ENCODE data around the gene DDX17. TPM values are rescaled to one million over a fixed set of nuclear protein-coding genes. Genes with fewer than 3 reads are reported as not detected.

The DDX17 gene
- total RNA-seq, 1 experiment from 2014 or later = 529 TPM

DNA sequence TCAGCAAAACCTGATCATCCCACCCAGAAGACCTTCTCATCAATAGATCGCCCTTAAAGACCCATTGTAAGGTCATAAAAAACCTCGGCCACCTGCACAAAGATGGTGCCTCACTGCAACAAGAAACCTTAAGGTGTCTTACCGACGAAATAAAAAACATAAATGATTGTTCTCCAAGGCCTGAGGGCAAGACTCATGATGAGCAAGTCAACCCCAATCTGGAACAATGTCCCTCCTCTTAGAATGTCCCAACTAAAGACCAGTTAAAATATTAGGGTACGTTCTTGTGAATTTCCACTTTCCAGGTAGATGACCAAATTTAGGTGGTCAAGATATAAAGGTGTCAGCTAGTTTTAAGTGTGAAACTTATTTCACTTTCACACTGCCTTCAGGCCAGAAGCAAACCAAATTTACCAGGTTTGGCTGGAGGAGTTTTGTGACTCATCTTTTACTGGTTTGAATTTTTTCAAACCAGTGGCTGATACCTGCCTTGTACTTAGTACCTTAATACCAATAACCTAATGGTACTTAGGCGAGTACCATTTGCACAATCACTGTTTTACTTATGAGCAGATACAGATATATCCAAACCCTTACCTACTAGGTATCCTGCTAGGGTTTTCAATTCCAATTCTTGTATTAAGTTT, 23.3 kb downstream of the DDX17 start:
- Mint-ChIP-seq H3K36me3 (ENCODE audit: insufficient read depth in 1 of 3, low read depth in 3 of 3) (peaks cover 41 to 73% (median 65%) of the 10 kb centered on the region in 3 experiments), H3K4me1 (peaks cover 8 to 16% of the 10 kb centered on the region in 2 experiments; a peak in 3 of 4 replicates), H3K4me3 (no peak overlapping the region), H3K27me3 (ENCODE audit: low read depth) (no peaks in the 10 kb centered on the region; the same call in 1 of the 2 replicates), H3K9me3 (no peaks in the 10 kb centered on the region), H3K27ac (peak overlapping the region in 1 of 3 experiments; percentile 84; a peak in 2 of 7 replicates)
- H3K79me2 ChIP-seq (ENCODE audit: insufficient read depth, low read length) = no peaks in the 10 kb centered on the region
- H3K27ac ChIP-seq (ENCODE audit: insufficient read length, low read depth, low read length) = no peak overlapping the region
- H2BK12ac ChIP-seq (ENCODE audit: insufficient read length, low read depth, low read length) = no peak overlapping the region
- H2AK5ac ChIP-seq (ENCODE audit: insufficient read length, low read length) = no peak overlapping the region
- no peak overlapping the region for H3K4me2 ChIP-seq (ENCODE audit: insufficient read depth, insufficient read length, low read length)
- no peak overlapping the region for H2BK15ac ChIP-seq (ENCODE audit: low read depth, low read length)
- H2BK20ac ChIP-seq (ENCODE audit: low read depth, low read length, poor library complexity, severe bottlenecking) = no peak overlapping the region
- no peaks in the 10 kb centered on the region for H3K23me2 ChIP-seq (ENCODE audit: insufficient read length, low read depth, low read length, poor library complexity, severe bottlenecking)
- H3K56ac ChIP-seq (ENCODE audit: insufficient read length, low read depth, low read length) = no peak overlapping the region
- H3K4ac ChIP-seq (ENCODE audit: low read depth, low read length) = no peak overlapping the region
- H4K5ac ChIP-seq (ENCODE audit: insufficient read length, low read depth, low read length) = no peak overlapping the region
- no peaks in the 10 kb centered on the region for H3K79me1 ChIP-seq (ENCODE audit: insufficient read depth, low read depth, low read length, poor library complexity, severe bottlenecking)
- H4K8ac ChIP-seq (replicated peaks; ENCODE audit: insufficient read length, low read depth, low read length) = no peak overlapping the region
- no peaks in the 10 kb centered on the region for H3K9me3 ChIP-seq (ENCODE audit: control insufficient read depth, low read depth, low read length)
- H3K27me3 ChIP-seq (ENCODE audit: insufficient read depth, low read length) = no peaks in the 10 kb centered on the region
- no peak overlapping the region for H3T11ph ChIP-seq (ENCODE audit: low read length)
- no peak overlapping the region for H3K23ac ChIP-seq (ENCODE audit: insufficient read length, low read depth, low read length)
- DNase-seq = no peak
- no peak overlapping the region for H3K18ac ChIP-seq (ENCODE audit: insufficient read length, low read depth, low read length)
- H4K91ac ChIP-seq (ENCODE audit: insufficient read length, low read depth, low read length) = no peak overlapping the region
- H3K9ac ChIP-seq (ENCODE audit: extremely low read depth, insufficient read length, low read length) = no peak overlapping the region
- no CpG with 5 or more reads among the region's 6 CpGs for WGBS (ENCODE audit: extremely low coverage, insufficient read length, low lambda C conversion rate)
- H3K4me1 ChIP-seq (ENCODE audit: insufficient read depth, low read length) = no peaks in the 10 kb centered on the region
- H2AFZ ChIP-seq (ENCODE audit: low read length) = no peak overlapping the region
- no peak overlapping the region for H2BK5ac ChIP-seq (ENCODE audit: insufficient read length, low read length)
- H2BK120ac ChIP-seq (ENCODE audit: low read depth, low read length, poor library complexity, severe bottlenecking) = no peak overlapping the region
- H4K20me1 ChIP-seq (ENCODE audit: control insufficient read depth, insufficient read depth, insufficient read length) = no peaks in the 10 kb centered on the region
- no peak overlapping the region for H3K14ac ChIP-seq (ENCODE audit: insufficient read depth, low read length)
- TF ChIP-seq, protein P1, sequence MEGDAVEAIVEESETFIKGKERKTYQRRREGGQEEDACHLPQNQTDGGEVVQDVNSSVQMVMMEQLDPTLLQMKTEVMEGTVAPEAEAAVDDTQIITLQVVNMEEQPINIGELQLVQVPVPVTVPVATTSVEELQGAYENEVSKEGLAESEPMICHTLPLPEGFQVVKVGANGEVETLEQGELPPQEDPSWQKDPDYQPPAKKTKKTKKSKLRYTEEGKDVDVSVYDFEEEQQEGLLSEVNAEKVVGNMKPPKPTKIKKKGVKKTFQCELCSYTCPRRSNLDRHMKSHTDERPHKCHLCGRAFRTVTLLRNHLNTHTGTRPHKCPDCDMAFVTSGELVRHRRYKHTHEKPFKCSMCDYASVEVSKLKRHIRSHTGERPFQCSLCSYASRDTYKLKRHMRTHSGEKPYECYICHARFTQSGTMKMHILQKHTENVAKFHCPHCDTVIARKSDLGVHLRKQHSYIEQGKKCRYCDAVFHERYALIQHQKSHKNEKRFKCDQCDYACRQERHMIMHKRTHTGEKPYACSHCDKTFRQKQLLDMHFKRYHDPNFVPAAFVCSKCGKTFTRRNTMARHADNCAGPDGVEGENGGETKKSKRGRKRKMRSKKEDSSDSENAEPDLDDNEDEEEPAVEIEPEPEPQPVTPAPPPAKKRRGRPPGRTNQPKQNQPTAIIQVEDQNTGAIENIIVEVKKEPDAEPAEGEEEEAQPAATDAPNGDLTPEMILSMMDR (conservative IDR thresholded peaks at IDR 0.05) = no peak
